Spleen (tissue), 11 donors: ENCODE measurements around the gene NR1H3. TPM values are rescaled to one million over a fixed set of nuclear protein-coding genes. Genes with fewer than 3 reads are reported as not detected.

Source experiments
- DNase-seq: peaks from one replicate; pipeline ENCODE4 v3.0.0-alpha.2; 2020
- H3K27ac ChIP-seq, 8 donors: fragments of 200-600 bp; sonication (generic) in 7 of 8; 1 replicate in 4 of 8; 2 replicates in 4 of 8; pipeline versions ENCODE4 v1.5.0 to v1.8.0; 2016 to 2021; ENCODE audit warnings: inconsistent platforms in 4 of 8, mild to moderate bottlenecking in 4 of 8, moderate library complexity in 1 of 8
- H3K27me3 ChIP-seq, 7 donors: fragments of 200-600 bp; sonication (generic) in 6 of 7; replicated peaks in 1 of 7; 1 replicate in 4 of 7; 2 replicates in 3 of 7; pipeline versions ENCODE4 v1.5.0 to v1.8.0; 2016 to 2021; ENCODE audit warnings: inconsistent platforms in 3 of 7, mild to moderate bottlenecking in 1 of 7
- H3K36me3 ChIP-seq, 6 donors: fragments of 200-600 bp; sonication (generic) in 5 of 6; 1 replicate in 4 of 6; 2 replicates in 2 of 6; pipeline versions ENCODE4 v1.5.0 to v1.8.0; 2016 to 2021; ENCODE audit warnings: inconsistent platforms in 2 of 6
- H3K4me1 ChIP-seq, 6 donors: fragments of 200-600 bp; sonication (generic) in 5 of 6; 1 replicate in 3 of 6; 2 replicates in 3 of 6; pipeline versions ENCODE4 v1.5.0 to v1.8.0; 2016 to 2021; ENCODE audit warnings: inconsistent platforms in 3 of 6
- H3K4me3 ChIP-seq, 8 donors: fragments of 200-600 bp; sonication (generic) in 7 of 8; 1 replicate in 4 of 8; 2 replicates in 4 of 8; pipeline versions ENCODE4 v1.5.0 to v1.8.0; 2016 to 2021; ENCODE audit warnings: inconsistent platforms in 4 of 8, mild to moderate bottlenecking in 4 of 8, moderate library complexity in 2 of 8
- H3K9me3 ChIP-seq, 8 donors: fragments of 200-600 bp; sonication (generic) in 7 of 8; 1 replicate in 4 of 8; 2 replicates in 4 of 8; pipeline versions ENCODE4 v1.5.0 to v1.8.0; 2016 to 2021; ENCODE audit warnings: inconsistent platforms in 4 of 8
- CTCF ChIP-seq, 11 experiments: fragments of 200-600 bp in 7 of 11; fragments of 450-650 bp in 4 of 11; sonication (generic) in 4 of 11; IDR thresholded peaks in 8 of 11; conservative IDR thresholded peaks in 3 of 11; 1 replicate in 7 of 11; 2 replicates in 4 of 11; pipeline versions ENCODE4 v1.4.0 to v1.8.0; 2016 to 2021; ENCODE audit warnings: antibody characterized with exemption in 11 of 11, inconsistent platforms in 4 of 11, mild to moderate bottlenecking in 1 of 11
- POLR2A ChIP-seq, 3 donors: fragments of 450-650 bp; IDR thresholded peaks; one replicate each; pipeline ENCODE4 v1.5.1; 2017; ENCODE audit warnings: antibody characterized with exemption in 3 of 3, mild to moderate bottlenecking in 1 of 3
- POLR2AphosphoS5 ChIP-seq, 3 donors: sonication (generic); formaldehyde crosslinking; IDR thresholded peaks; one replicate each; pipeline ENCODE4 v1.5.1; 2017; ENCODE audit warnings: antibody characterized with exemption in 3 of 3
- WGBS, 5 donors: extraction: QIAGEN DNeasy Blood & Tissue Kit in 3 of 5; methylation state at CpG; one replicate each; pipeline versions ENCODE4 v1.1.5 to v1.1.7; 2013 to 2018; 5-methylcytosine and 5-hydroxymethylcytosine counted together
- intact Hi-C: fragments of 100-400 bp; cut with DNase I; formaldehyde crosslinking; loops from one replicate; pipeline ENCODE4 v1.15.0; 2023; ENCODE audit warnings: low total_unique reads
- polyA plus RNA-seq, 3 donors: library from polyadenylated mRNA; stranded (reverse); fragments of 200-250 nt; gene quantifications; one replicate each; pipeline ENCODE4 v1.2.1, GENCODE V29; 2013
- total RNA-seq, 7 donors: library from RNA; depleted of rRNA in 3 of 7; stranded (reverse); fragments of >200 nt in 3 of 7; fragmentation: NEBNext Ultra II Directional in 4 of 7; extraction: Animal tissue kit (Norgen Biotek cat#: 25700) in 4 of 7; gene quantifications; one replicate each; pipeline versions ENCODE4 v1.1.0 to v1.2.1, GENCODE V29; 2016 to 2021
- donor health status: healthy with polysubstance abuse.
- donor health status: DM: no; HTN: no; CAD: no; lungs with moderate emphysema.
- donor health status: DM: no; HTN: no; CAD: no.
- donor health status: Bipolar disorder and iron deficiency.
- donor health status: healthy.
- donor health status: DM: no; HTN: no; CAD: no.
- donor health status: DM: yes; HTN: yes; CAD: no.

NR1H3 gene
- total and polyA plus RNA-seq, 10 donors, result 59.1 to 227 (median 123) TPM

GRCh38 chr11:47253660-47254059 is 4.1 kb upstream of the NR1H3 start:
- Histone ChIP-seq H3K27me3 (no peaks in the 10 kb centered on the region), H3K9me3 (no peaks in the 10 kb centered on the region), H3K4me1 (peaks cover 11 to 63% (median 40%) of the 10 kb centered on the region in 6 donors), H3K36me3 (no peaks in the 10 kb centered on the region), H3K4me3 (no peak overlapping the region), H3K27ac (peak overlapping the region in 6 of 8 donors; percentile 45 to 72 (median 67))
- intact Hi-C loops, result no loop called here
- WGBS, 5 donors, result 84 to 93% (median 88%) methylated on average over 2 of the region's 2 CpGs
- DNase-seq, result peak; percentile 49
- TF ChIP-seq CTCF (IDR thresholded peaks at IDR 0.05 in 8 of 11, conservative IDR thresholded peaks at IDR 0.05 in 3 of 11) (no peak), POLR2A (IDR thresholded peaks at IDR 0.05) (no peak), POLR2AphosphoS5 (IDR thresholded peaks at IDR 0.05) (no peak)

- Histone ChIP-seq H3K4me3 (no peak overlapping the region), H3K4me1 (peaks cover 8 to 66% (median 41%) of the 10 kb centered on the region in 6 donors), H3K36me3 (no peaks in the 10 kb centered on the region), H3K27ac (peak overlapping the region in 7 of 8 donors; percentile 36 to 72 (median 67)), H3K27me3 (no peaks in the 10 kb centered on the region), H3K9me3 (no peaks in the 10 kb centered on the region)
- no peak for TF ChIP-seq POLR2A (IDR thresholded peaks at IDR 0.05)
- TF ChIP-seq POLR2AphosphoS5 (IDR thresholded peaks at IDR 0.05), result no peak
- TF ChIP-seq CTCF (IDR thresholded peaks at IDR 0.05 in 8 of 11, conservative IDR thresholded peaks at IDR 0.05 in 3 of 11), result no peak
- intact Hi-C loops, result no loop called here
- peak; percentile 71 for DNase-seq
- 32 to 35% (median 33%) methylated on average over 3 of the region's 3 CpGs for WGBS, 5 donors
Measured at GRCh38 chr11:47254386-47254785, 3.4 kb upstream of the NR1H3 start.

GRCh38 chr11:47256374-47256773 is 1.4 kb upstream of the NR1H3 start:
- no peak for TF ChIP-seq CTCF (IDR thresholded peaks at IDR 0.05 in 8 of 11, conservative IDR thresholded peaks at IDR 0.05 in 3 of 11)
- TF ChIP-seq POLR2A (IDR thresholded peaks at IDR 0.05), result no peak
- TF ChIP-seq POLR2AphosphoS5 (IDR thresholded peaks at IDR 0.05), result no peak
- 83 to 93% (median 89%) methylated on average over 6 of the region's 6 CpGs for WGBS, 5 donors
- peaks cover 0 to 4% (median 0%) of the 10 kb centered on the region in 6 donors for H3K36me3 ChIP-seq
- H3K4me1 ChIP-seq, result peaks cover 3 to 70% (median 37%) of the 10 kb centered on the region in 6 donors
- H3K27me3 ChIP-seq, result no peaks in the 10 kb centered on the region
- no peak overlapping the region for H3K4me3 ChIP-seq
- H3K9me3 ChIP-seq, result no peaks in the 10 kb centered on the region
- intact Hi-C loops, result no loop called here
- peak; percentile 5 for DNase-seq
- no peak overlapping the region for H3K27ac ChIP-seq

GRCh38 chr11:47257177-47257516 is 649 bp upstream of the NR1H3 start:
- WGBS, 5 donors, result 70 to 86% (median 71%) methylated on average over 2 of the region's 2 CpGs
- H3K4me1 ChIP-seq, result peaks cover 3 to 70% (median 37%) of the 10 kb centered on the region in 6 donors

More at GRCh38 chr11:47257177-47257516, 649 bp upstream of the NR1H3 start:
- Histone ChIP-seq H3K4me3 (peak overlapping the region in 3 of 8 donors; percentile 28 to 63 (median 46)), H3K27me3 (no peaks in the 10 kb centered on the region), H3K27ac (peak overlapping the region in 7 of 8 donors; percentile 29 to 69 (median 63)), H3K9me3 (no peaks in the 10 kb centered on the region), H3K36me3 (peaks cover 0 to 11% (median 0%) of the 10 kb centered on the region in 6 donors)
- DNase-seq, result no peak
- intact Hi-C loops, result no loop called here
- TF ChIP-seq POLR2AphosphoS5 (IDR thresholded peaks at IDR 0.05) (no peak), POLR2A (IDR thresholded peaks at IDR 0.05) (no peak), CTCF (IDR thresholded peaks at IDR 0.05 in 8 of 11, conservative IDR thresholded peaks at IDR 0.05 in 3 of 11) (no peak)
